GM12875 (cell line): ENCODE results near the gene JMJD6.
"Not testable (repeated sequence)": the region's sequence is repeated elsewhere in the genome, so short reads cannot be mapped to it uniquely, and the experiment has no call there.

Experiments used
- H3K4me3 ChIP-seq: one replicate; pipeline ENCODE4 v1.5.1; 2011; ENCODE audit warnings: low read depth, low read length, control low read depth
- TF ChIP-seq, protein P1 (sequence below): IDR thresholded peaks from 2 replicates; pipeline ENCODE4 v1.5.1; 2011; ENCODE audit warnings: low read depth, mild to moderate bottlenecking, control low read depth, inconsistent platforms, low read length, moderate library complexity, borderline replicate concordance; ENCODE audit not compliant: insufficient read depth

JMJD6 gene

DNA sequence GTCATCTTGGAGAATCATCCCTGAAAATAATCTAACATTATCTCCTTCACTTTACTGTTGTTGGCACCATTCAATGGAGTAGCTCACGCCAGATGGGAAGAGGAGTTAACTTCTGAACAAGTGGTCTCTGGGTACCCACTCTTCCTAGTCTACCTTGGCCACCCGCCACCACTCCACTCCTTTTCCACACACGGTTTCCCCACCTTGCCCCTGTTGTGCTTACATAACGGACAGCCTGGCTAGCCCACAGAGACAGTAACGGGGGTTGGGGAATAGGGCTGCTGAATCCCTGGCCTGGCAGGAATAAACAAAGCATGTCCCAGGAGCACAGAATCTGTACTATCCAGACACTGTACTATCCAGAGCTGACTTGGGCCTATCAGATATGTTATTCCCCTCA lies 12.1 kb downstream of the JMJD6 start:
- no peak overlapping the region for H3K4me3 ChIP-seq

DNA sequence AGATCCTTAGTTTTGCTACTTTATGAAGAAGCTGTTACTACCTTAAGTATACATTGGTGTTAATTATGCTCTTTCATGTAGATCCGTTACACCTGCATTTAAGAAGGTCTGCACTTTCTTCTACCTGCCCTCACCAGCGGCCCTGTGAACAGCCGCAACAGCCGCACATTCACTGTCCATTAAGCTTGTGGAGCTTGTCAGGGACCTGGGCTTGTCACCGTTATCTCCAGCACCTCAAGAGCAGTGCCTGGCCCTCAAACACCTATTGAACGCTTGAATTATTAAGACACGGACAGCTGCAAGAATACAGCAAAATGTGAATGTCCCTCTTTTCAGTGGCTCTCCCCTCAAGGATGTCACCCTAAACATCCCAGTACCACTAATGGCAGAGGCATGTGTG lies 12.6 kb downstream of the JMJD6 start:
- TF ChIP-seq, protein P1, sequence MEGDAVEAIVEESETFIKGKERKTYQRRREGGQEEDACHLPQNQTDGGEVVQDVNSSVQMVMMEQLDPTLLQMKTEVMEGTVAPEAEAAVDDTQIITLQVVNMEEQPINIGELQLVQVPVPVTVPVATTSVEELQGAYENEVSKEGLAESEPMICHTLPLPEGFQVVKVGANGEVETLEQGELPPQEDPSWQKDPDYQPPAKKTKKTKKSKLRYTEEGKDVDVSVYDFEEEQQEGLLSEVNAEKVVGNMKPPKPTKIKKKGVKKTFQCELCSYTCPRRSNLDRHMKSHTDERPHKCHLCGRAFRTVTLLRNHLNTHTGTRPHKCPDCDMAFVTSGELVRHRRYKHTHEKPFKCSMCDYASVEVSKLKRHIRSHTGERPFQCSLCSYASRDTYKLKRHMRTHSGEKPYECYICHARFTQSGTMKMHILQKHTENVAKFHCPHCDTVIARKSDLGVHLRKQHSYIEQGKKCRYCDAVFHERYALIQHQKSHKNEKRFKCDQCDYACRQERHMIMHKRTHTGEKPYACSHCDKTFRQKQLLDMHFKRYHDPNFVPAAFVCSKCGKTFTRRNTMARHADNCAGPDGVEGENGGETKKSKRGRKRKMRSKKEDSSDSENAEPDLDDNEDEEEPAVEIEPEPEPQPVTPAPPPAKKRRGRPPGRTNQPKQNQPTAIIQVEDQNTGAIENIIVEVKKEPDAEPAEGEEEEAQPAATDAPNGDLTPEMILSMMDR: no peak
- H3K4me3 ChIP-seq: no peak overlapping the region

More for the DNA sequence above, 12.1 kb downstream of the JMJD6 start:
- TF ChIP-seq, protein P1: no peak

DNA sequence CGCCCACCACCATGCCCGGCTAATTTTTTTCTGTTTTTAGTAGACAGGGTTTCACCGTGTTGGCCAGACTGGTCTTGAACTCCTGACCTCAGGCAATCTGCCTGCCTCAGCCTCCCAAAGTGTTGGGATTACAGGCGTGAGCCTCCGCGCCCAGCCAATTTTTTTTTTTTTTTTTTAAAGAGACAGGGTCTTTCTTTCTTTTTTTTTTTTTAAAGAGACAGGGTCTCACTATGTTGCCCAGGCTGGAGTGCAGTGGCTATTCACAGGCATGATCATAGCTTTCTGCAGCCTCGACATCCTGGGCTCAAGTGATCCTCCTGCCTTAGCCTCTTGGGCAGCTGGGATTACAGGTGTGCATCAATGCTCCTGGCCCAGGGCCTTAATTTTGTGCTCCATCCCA lies 14.1 kb downstream of the JMJD6 start:
- H3K4me3 ChIP-seq: not testable (repeated sequence)

DNA sequence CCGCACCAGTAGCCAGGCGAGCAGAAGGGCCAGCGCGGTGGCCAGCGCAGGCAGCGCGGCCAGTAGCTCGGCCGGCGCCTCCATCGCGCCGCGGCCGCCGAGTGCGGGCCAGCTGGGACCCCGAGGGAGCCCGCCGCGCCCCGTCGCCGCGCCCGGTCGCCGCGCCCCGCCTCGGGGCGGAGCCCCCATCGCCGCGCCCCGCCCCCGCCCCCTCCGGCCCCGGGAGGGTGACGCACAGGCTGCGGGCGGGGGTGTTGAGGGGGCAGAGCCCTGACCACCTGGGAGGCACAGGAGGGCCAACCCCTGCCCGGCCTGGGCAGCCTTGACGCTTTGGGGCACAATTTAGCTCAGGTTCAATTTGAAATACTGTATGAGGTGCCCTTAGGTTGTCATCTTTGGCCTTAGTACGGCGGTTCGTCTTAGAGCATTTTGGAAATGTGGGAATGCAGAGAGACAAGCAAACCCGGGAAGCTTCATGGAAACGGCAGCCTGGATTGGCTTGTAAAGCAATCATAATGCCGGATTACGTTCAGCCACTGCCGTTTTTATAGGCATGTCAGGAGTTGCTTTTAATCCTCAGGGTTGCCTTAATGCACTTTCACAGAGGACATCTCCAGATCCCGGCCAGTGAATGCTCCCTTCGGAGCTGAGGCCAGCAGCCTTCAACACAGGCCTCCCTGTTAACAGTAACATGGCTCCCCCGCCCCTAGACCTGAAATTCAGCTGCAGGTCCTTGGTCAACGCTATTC lies 15.4 kb downstream of the JMJD6 start, which contains the start of gene MXRA7:
MXRA7 (minus strand) TSS at position 103 of the 749 bp plus-strand sequence; CDS start at position 84, 19 bp downstream.
- H3K4me3 ChIP-seq: no peak within 1 kb of the TSS
- TF ChIP-seq, protein P1: no peak

DNA sequence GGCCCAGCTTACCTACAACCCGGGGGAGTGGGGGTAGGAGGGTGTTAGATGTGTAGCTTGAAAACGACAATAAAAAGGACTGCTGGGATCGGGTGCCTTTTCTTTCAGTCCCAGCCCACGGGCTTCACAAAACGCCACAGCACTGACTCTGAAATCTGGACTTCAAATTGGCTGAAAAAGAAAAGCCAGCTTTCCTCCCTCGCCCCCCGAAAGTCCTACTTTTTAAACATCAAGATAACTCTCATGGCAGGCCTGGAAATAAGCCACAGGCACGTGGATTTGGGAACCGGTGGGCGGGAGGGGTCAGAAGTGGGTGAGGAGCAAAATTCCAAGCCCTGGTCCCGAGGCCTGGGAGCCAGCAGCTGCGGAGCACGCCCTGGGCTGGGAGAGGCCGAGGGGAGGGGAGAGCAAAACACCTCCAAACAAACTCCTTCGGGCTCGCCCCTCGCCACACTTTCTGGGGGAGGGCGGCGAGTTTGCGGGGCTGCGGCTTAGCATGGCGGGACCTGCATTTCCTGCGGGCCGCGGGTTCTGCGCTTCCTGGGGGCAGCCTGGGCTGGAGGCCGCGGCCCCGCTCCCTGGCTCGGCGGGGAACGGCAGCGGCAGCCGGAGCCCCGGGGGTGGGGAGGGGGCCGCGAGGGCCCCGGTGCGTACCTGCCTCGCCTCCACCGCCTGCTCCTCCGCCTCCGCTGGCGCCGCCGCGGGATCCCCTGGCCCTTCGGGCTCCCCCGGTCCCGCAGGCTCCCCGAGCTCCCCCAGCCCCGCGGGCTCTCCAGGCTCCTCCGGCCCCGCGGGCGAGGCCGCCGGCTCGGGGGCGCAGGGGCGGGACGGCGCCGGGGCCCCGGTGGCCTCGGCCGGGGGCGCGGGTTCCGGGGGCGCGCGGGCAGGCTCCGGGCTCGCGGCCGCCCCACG lies 16.2 kb downstream of the JMJD6 start:
- not testable (repeated sequence) for H3K4me3 ChIP-seq

DNA sequence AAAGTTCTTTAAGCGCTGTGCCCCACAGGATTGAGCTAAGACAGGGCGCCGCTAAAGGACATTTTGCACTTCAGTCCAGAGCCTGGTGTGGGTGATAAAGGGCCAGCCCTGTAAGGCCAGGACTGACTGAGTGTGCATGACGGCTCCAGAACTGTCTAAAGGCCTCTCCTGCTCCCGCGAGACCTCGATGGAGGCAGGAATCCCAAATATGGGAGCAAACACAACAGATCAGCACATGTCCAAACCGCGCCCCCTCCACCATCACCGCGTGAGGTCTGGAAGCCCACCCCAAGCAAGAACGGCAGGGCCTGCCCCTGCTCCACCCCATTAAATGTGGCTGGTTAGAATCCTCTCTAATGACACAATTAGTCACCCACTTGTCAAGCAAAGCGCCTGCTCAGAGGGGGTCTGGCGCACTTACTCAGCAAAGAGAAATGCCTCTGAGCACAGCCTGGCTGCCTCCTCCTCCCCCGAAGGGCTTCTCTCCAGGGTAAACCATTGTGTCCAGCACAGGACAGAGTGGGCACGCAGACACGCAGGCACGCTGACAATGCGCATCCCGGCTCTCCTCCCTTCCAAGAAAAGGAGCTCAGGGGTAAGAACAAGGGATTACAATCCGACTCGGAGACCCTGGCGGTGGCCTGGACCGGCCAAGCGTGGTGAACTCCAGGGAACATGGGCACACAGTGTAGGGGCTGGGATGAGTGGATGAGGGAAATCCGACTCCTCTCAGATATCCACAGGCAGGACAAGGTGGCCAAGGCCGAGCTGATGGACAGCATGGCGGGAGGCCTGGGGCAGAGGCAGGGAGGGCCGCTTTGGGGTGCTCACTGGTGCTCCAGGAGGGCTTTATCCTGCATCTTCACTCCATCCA lies 17.1 kb downstream of the JMJD6 start:
- no peak overlapping the region for H3K4me3 ChIP-seq
- TF ChIP-seq, protein P1: no peak

DNA sequence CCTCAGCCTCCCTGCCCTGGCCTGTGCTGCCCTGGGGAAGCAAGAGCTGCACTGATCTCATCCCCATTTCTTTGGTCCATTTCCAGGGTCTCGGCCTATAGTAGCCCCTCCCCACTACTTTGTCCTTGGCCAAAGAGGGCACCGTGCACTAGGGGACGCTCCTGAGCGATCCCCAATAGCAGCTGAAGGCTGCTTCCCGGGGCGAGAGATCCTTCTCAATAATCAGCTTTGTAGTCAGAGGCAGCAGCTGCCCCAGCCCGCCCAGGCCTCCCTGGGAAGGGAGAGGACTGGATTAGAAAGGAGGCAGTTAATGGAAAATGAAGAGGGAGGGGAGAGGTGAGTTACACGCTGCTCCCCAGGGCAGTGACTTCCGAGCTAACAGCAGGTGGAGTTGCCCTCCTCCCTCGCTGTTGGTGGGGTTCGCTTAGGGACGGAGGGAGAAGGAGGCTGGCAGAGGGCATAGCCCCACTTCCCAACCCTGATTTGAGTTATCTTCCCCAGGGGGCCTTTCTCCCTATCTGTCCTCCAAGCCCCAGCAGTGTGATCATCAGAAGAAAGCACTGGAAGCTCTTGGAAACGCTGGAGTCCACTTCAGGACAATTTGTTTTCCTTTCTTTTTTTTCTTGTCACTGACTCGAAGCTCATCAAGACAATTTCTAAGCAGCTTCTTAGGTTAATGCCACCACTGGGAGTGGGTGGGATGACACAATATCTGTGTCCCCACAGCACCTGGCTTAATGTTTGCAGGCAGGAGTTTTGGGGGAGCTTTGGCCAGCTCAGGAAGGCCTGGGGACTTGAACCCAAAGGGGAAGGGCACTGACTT lies 18.2 kb downstream of the JMJD6 start:
- H3K4me3 ChIP-seq: no peak overlapping the region
- TF ChIP-seq, protein P1: no peak
